Measurements from ENCODE around the gene WDTC1. TPM values are rescaled to one million over a fixed set of nuclear protein-coding genes. Genes with fewer than 3 reads are reported as not detected.
"Not testable (repeated sequence)": the region's sequence is repeated elsewhere in the genome, so short reads cannot be mapped to it uniquely, and the experiment has no call there.

Gene WDTC1
- polyA plus RNA-seq, 1 donor (not counting 4 experiments of a cell fraction or from before 2014, with no cell fraction given) = 5.1 TPM

DNA sequence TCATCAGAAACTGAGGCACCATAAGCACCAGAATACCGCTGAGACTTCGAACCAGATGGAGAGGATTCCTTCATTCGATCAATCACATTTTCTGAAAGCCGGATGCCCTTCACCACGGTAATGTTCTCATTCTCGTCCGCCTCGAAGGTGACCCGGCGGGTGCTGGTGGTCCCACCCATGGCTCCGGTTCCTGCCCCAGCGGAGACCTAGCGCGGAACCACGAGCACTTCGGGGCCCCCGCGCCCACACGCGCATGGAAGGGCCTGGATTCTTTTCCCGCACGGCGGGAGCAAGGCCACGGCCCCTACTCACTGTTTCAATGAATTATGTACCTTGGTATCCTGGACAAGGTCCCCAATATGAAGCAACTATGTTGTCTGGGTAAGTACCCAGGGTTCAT, 33.1 kb upstream of the WDTC1 start:
- Histone ChIP-seq H3K9me3 (ENCODE audit: control insufficient read depth, low read depth, low read length) (no peaks in the 10 kb centered on the region), H3K9ac (ENCODE audit: control insufficient read depth, extremely low read depth, insufficient read depth, low read length) (no peak overlapping the region), H3K4me3 (ENCODE audit: control insufficient read depth in 2 of 3, extremely low read depth in 1 of 3, insufficient read depth in 2 of 3, low read depth in 1 of 3, low read length in 3 of 3) (no peak overlapping the region), H3K27me3 (ENCODE audit: control insufficient read depth, extremely low read depth, insufficient read depth, low read length) (no peaks in the 10 kb centered on the region), H3K9me1 (ENCODE audit: control insufficient read depth, extremely low read depth, insufficient read depth, low read length) (no peaks in the 10 kb centered on the region), H3K79me2 (ENCODE audit: control insufficient read depth, insufficient read depth, low read length) (no peaks in the 10 kb centered on the region), H3K27ac (ENCODE audit: control insufficient read depth, insufficient read depth, low read length) (no peak overlapping the region), H4K20me1 (ENCODE audit: control insufficient read depth, extremely low read depth, insufficient read depth, low read length) (no peaks in the 10 kb centered on the region), H3K36me3 (ENCODE audit: control insufficient read depth in 2 of 2, extremely low read depth in 1 of 2, insufficient read depth in 2 of 2, low read length in 2 of 2) (no peaks in the 10 kb centered on the region), H3K4me1 (ENCODE audit: control insufficient read depth, extremely low read depth, insufficient read depth, low read length) (no peaks in the 10 kb centered on the region), H2AFZ (ENCODE audit: control insufficient read depth, low read length) (no peak overlapping the region), H3K4me2 (ENCODE audit: control insufficient read depth, extremely low read depth, insufficient read depth, low read depth, low read length) (no peak overlapping the region)
- dilution Hi-C loops (cut with MboI; ENCODE audit: extremely low pct_ligation_motif_present, low sequenced_read_pairs) = no loop called here
- DNase-seq (ENCODE audit: low read depth, low spot score) = no peak
- no peak for TF ChIP-seq EZH2 (IDR thresholded peaks at IDR 0.05; ENCODE audit: low read length)
- TF ChIP-seq, protein P1, sequence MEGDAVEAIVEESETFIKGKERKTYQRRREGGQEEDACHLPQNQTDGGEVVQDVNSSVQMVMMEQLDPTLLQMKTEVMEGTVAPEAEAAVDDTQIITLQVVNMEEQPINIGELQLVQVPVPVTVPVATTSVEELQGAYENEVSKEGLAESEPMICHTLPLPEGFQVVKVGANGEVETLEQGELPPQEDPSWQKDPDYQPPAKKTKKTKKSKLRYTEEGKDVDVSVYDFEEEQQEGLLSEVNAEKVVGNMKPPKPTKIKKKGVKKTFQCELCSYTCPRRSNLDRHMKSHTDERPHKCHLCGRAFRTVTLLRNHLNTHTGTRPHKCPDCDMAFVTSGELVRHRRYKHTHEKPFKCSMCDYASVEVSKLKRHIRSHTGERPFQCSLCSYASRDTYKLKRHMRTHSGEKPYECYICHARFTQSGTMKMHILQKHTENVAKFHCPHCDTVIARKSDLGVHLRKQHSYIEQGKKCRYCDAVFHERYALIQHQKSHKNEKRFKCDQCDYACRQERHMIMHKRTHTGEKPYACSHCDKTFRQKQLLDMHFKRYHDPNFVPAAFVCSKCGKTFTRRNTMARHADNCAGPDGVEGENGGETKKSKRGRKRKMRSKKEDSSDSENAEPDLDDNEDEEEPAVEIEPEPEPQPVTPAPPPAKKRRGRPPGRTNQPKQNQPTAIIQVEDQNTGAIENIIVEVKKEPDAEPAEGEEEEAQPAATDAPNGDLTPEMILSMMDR (optimal IDR thresholded peaks at IDR 0.05 in 1 of 3, IDR thresholded peaks at IDR 0.05 in 1 of 3, conservative IDR thresholded peaks at IDR 0.05 in 1 of 3; ENCODE audit: extremely low read depth in 1 of 3, insufficient read depth in 2 of 3, low read length in 3 of 3) = no peak
- no peak for FAIRE-seq

DNA sequence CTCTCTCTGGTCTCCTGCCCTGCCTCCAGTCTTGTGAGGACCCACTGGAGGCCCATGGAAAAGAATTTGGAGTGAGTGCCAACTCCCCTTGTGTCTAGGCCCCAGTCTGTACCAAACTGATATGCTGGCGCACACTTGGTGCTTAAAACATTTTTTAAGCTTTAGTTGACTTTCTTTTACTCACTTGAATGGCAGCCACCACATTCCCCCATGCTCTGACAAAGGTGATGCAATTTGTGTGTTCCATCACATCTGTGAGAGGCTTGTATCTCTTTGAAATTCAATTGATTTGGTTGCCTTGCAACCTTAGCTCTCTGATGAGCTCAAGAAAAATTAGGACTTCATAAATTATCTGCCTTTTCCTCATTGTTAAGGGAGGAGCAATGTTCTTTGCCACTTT, 30.5 kb upstream of the WDTC1 start:
- no peak for DNase-seq (ENCODE audit: low read depth, low spot score)
- Histone ChIP-seq H3K9ac (ENCODE audit: control insufficient read depth, extremely low read depth, insufficient read depth, low read length) (no peak overlapping the region), H2AFZ (ENCODE audit: control insufficient read depth, low read length) (no peak overlapping the region)

DNA sequence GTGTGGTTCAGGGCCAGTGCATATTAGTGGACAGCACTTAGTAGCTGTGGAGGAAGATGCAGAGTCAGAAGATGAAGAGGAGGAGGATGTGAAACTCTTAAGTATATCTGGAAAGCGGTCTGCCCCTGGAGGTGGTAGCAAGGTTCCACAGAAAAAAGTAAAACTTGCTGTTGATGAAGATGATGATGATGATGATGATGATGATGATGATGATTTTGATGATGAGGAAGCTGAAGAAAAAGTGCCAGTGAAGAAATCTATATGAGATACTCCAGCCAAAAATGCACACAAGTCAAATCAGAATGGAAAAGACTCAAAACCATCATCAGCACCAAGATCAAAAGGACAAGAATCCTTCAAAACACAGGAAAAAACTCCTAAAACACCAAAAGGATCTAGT, 27.2 kb upstream of the WDTC1 start:
- H3K9me3 ChIP-seq (ENCODE audit: control insufficient read depth, low read depth, low read length); H3K79me2 ChIP-seq (ENCODE audit: control insufficient read depth, insufficient read depth, low read length); H3K4me3 ChIP-seq (ENCODE audit: control insufficient read depth in 2 of 3, extremely low read depth in 1 of 3, insufficient read depth in 2 of 3, low read depth in 1 of 3, low read length in 3 of 3); H3K27me3 ChIP-seq (ENCODE audit: control insufficient read depth, extremely low read depth, insufficient read depth, low read length); H2AFZ ChIP-seq (ENCODE audit: control insufficient read depth, low read length); H3K4me1 ChIP-seq (ENCODE audit: control insufficient read depth, extremely low read depth, insufficient read depth, low read length); H3K9ac ChIP-seq (ENCODE audit: control insufficient read depth, extremely low read depth, insufficient read depth, low read length); H3K27ac ChIP-seq (ENCODE audit: control insufficient read depth, insufficient read depth, low read length); H3K36me3 ChIP-seq (ENCODE audit: control insufficient read depth in 2 of 2, extremely low read depth in 1 of 2, insufficient read depth in 2 of 2, low read length in 2 of 2); DNase-seq (ENCODE audit: low read depth, low spot score); H4K20me1 ChIP-seq (ENCODE audit: control insufficient read depth, extremely low read depth, insufficient read depth, low read length); FAIRE-seq; H3K4me2 ChIP-seq (ENCODE audit: control insufficient read depth, extremely low read depth, insufficient read depth, low read depth, low read length); dilution Hi-C loops (cut with MboI; ENCODE audit: extremely low pct_ligation_motif_present, low sequenced_read_pairs); H3K9me1 ChIP-seq (ENCODE audit: control insufficient read depth, extremely low read depth, insufficient read depth, low read length): not testable (repeated sequence)

More for the DNA sequence above, 30.5 kb upstream of the WDTC1 start:
- no peaks in the 10 kb centered on the region for H4K20me1 ChIP-seq (ENCODE audit: control insufficient read depth, extremely low read depth, insufficient read depth, low read length)
- H3K27ac ChIP-seq (ENCODE audit: control insufficient read depth, insufficient read depth, low read length) = no peak overlapping the region
- H3K4me1 ChIP-seq (ENCODE audit: control insufficient read depth, extremely low read depth, insufficient read depth, low read length) = no peaks in the 10 kb centered on the region
- no peak overlapping the region for H3K4me3 ChIP-seq (ENCODE audit: control insufficient read depth in 2 of 3, extremely low read depth in 1 of 3, insufficient read depth in 2 of 3, low read depth in 1 of 3, low read length in 3 of 3)
- H3K36me3 ChIP-seq (ENCODE audit: control insufficient read depth in 2 of 2, extremely low read depth in 1 of 2, insufficient read depth in 2 of 2, low read length in 2 of 2) = no peaks in the 10 kb centered on the region
- H3K27me3 ChIP-seq (ENCODE audit: control insufficient read depth, extremely low read depth, insufficient read depth, low read length) = no peaks in the 10 kb centered on the region
- H3K4me2 ChIP-seq (ENCODE audit: control insufficient read depth, extremely low read depth, insufficient read depth, low read depth, low read length) = no peak overlapping the region
- no peak for FAIRE-seq
- no peaks in the 10 kb centered on the region for H3K79me2 ChIP-seq (ENCODE audit: control insufficient read depth, insufficient read depth, low read length)
- TF ChIP-seq, protein P1 (optimal IDR thresholded peaks at IDR 0.05 in 1 of 3, IDR thresholded peaks at IDR 0.05 in 1 of 3, conservative IDR thresholded peaks at IDR 0.05 in 1 of 3; ENCODE audit: extremely low read depth in 1 of 3, insufficient read depth in 2 of 3, low read length in 3 of 3) = no peak
- TF ChIP-seq EZH2 (IDR thresholded peaks at IDR 0.05; ENCODE audit: low read length) = no peak
- H3K9me1 ChIP-seq (ENCODE audit: control insufficient read depth, extremely low read depth, insufficient read depth, low read length) = no peaks in the 10 kb centered on the region
- H3K9me3 ChIP-seq (ENCODE audit: control insufficient read depth, low read depth, low read length) = no peaks in the 10 kb centered on the region
- dilution Hi-C loops (cut with MboI; ENCODE audit: extremely low pct_ligation_motif_present, low sequenced_read_pairs) = no loop called here

DNA sequence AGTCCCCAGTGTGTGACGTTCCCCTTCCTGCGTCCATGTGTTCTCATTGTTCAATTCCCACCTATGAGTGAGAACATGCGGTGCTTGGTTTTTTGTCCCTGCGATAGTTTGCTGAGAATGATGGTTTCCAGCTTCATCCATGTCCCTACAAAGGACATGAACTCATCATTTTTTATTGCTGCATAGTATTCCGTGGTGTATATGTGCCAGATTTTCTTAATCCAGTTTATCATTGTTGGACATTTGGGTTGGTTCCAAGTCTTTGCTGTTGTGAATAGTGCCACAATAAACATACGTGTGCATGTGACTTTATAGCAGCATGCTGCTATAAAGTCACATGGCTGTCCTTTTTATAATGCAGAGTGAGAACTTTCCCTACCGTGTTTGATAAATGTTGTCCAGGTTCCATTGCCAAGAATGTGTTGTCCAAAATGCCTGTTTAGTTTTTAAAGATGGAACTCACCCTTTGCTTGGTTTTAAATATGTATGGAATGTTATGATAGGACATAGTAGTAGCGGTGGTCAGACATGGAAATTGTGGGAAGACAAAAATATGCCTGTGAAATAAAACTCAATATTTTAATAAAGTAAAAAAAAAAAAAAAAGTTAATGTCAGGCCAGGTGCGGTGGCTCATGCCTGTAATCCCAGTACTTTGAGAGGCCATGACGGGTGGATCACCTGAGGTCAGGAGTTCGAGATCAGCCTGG, 26.1 kb upstream of the WDTC1 start:
- H3K27me3 ChIP-seq (ENCODE audit: control insufficient read depth, extremely low read depth, insufficient read depth, low read length); H3K9ac ChIP-seq (ENCODE audit: control insufficient read depth, extremely low read depth, insufficient read depth, low read length); H3K9me3 ChIP-seq (ENCODE audit: control insufficient read depth, low read depth, low read length); H3K9me1 ChIP-seq (ENCODE audit: control insufficient read depth, extremely low read depth, insufficient read depth, low read length); H3K4me1 ChIP-seq (ENCODE audit: control insufficient read depth, extremely low read depth, insufficient read depth, low read length); DNase-seq (ENCODE audit: low read depth, low spot score); H3K27ac ChIP-seq (ENCODE audit: control insufficient read depth, insufficient read depth, low read length); H3K36me3 ChIP-seq (ENCODE audit: control insufficient read depth in 2 of 2, extremely low read depth in 1 of 2, insufficient read depth in 2 of 2, low read length in 2 of 2); dilution Hi-C loops (cut with MboI; ENCODE audit: extremely low pct_ligation_motif_present, low sequenced_read_pairs); H3K4me3 ChIP-seq (ENCODE audit: control insufficient read depth in 2 of 3, extremely low read depth in 1 of 3, insufficient read depth in 2 of 3, low read depth in 1 of 3, low read length in 3 of 3); H2AFZ ChIP-seq (ENCODE audit: control insufficient read depth, low read length); H3K79me2 ChIP-seq (ENCODE audit: control insufficient read depth, insufficient read depth, low read length); H3K4me2 ChIP-seq (ENCODE audit: control insufficient read depth, extremely low read depth, insufficient read depth, low read depth, low read length); FAIRE-seq; H4K20me1 ChIP-seq (ENCODE audit: control insufficient read depth, extremely low read depth, insufficient read depth, low read length): not testable (repeated sequence)
